Measurements from ENCODE around the gene SCT. TPM values are rescaled to one million over a fixed set of nuclear protein-coding genes. Genes with fewer than 3 reads are reported as not detected.

The SCT gene
- total RNA-seq, 4 donors from 2014 or later, result not detected

GRCh38 chr11:637593-638521 lies 10.9 kb upstream of the SCT start:
- TF ChIP-seq POLR2A (IDR thresholded peaks at IDR 0.05; ENCODE audit: low read depth), result no peak
- TF ChIP-seq POLR2AphosphoS5 (IDR thresholded peaks at IDR 0.05), result no peak
- TF ChIP-seq EP300 (IDR thresholded peaks at IDR 0.05), result no peak
- no peak for TF ChIP-seq CTCF (IDR thresholded peaks at IDR 0.05)
- no peaks in the 10 kb centered on the region for H3K9me3 ChIP-seq
- 47% methylated on average over 45 of the region's 55 CpGs for WGBS
- H3K36me3 ChIP-seq, result peaks cover 5 to 28% (median 14%) of the 10 kb centered on the region in 4 donors
- no peak overlapping the region for H3K27ac ChIP-seq (replicated peaks in 1 of 4)
- peak overlapping the region; percentile 41 to 55 (median 42) for H3K4me3 ChIP-seq
- peaks cover 25 to 43% (median 37%) of the 10 kb centered on the region in 4 donors for H3K4me1 ChIP-seq
- no peak for DNase-seq (ENCODE audit: extremely low spot score)
- H3K27me3 ChIP-seq, result peaks cover 0 to 44% (median 3%) of the 10 kb centered on the region in 4 donors
- intact Hi-C loops (cut with DNase I), result no loop called here

- TF ChIP-seq POLR2A (IDR thresholded peaks at IDR 0.05; ENCODE audit: low read depth) (no peak), POLR2AphosphoS5 (IDR thresholded peaks at IDR 0.05) (no peak), EP300 (IDR thresholded peaks at IDR 0.05) (no peak), CTCF (IDR thresholded peaks at IDR 0.05) (no peak)
- 67% methylated on average over 1 of the region's 34 CpGs for WGBS
- peak overlapping the region; percentile 41 to 55 (median 42) for H3K4me3 ChIP-seq
- H3K9me3 ChIP-seq, result no peaks in the 10 kb centered on the region
- intact Hi-C loops (cut with DNase I), result no loop called here
- H3K27me3 ChIP-seq, result peaks cover 0 to 44% (median 3%) of the 10 kb centered on the region in 4 donors
- peaks cover 25 to 43% (median 37%) of the 10 kb centered on the region in 4 donors for H3K4me1 ChIP-seq
- DNase-seq (ENCODE audit: extremely low spot score), result no peak
- H3K36me3 ChIP-seq, result peaks cover 5 to 25% (median 12%) of the 10 kb centered on the region in 4 donors
- no peak overlapping the region for H3K27ac ChIP-seq (replicated peaks in 1 of 4)
Observed at GRCh38 chr11:637333-637592, 10.3 kb upstream of the SCT start.

GRCh38 chr11:636511-637332 lies 9.7 kb upstream of the SCT start, which contains the start of gene DRD4:
Gene DRD4 (plus strand): TSS chr11:637269. CDS start chr11:637305, 36 bp downstream.
- no peak for DNase-seq (ENCODE audit: extremely low spot score)

More at GRCh38 chr11:636511-637332, 9.7 kb upstream of the SCT start, which contains the start of gene DRD4:
- intact Hi-C loops (cut with DNase I), result no loop called here
- Histone ChIP-seq H3K4me3 (peak within 1 kb of the TSS; percentile 41 to 55 (median 42)), H3K9me3 (no peaks in the 10 kb centered on the region), H3K36me3 (peaks cover 0 to 20% (median 7%) of the 10 kb centered on the region in 4 donors), H3K27ac (replicated peaks in 1 of 4) (no peak within 1 kb of the TSS), H3K4me1 (peaks cover 25 to 43% (median 37%) of the 10 kb centered on the region in 4 donors), H3K27me3 (peaks cover 0 to 44% (median 3%) of the 10 kb centered on the region in 4 donors)
- TF ChIP-seq EP300 (IDR thresholded peaks at IDR 0.05), result no peak
- TF ChIP-seq POLR2AphosphoS5 (IDR thresholded peaks at IDR 0.05), result no peak
- TF ChIP-seq POLR2A (IDR thresholded peaks at IDR 0.05; ENCODE audit: low read depth), result no peak
- TF ChIP-seq CTCF (IDR thresholded peaks at IDR 0.05), result no peak
- 29% methylated on average over 9 of the region's 100 CpGs for WGBS

Data from esophagus muscularis mucosa (tissue), 4 donors.